ENCODE measurements around the gene AIF1.

DNA sequence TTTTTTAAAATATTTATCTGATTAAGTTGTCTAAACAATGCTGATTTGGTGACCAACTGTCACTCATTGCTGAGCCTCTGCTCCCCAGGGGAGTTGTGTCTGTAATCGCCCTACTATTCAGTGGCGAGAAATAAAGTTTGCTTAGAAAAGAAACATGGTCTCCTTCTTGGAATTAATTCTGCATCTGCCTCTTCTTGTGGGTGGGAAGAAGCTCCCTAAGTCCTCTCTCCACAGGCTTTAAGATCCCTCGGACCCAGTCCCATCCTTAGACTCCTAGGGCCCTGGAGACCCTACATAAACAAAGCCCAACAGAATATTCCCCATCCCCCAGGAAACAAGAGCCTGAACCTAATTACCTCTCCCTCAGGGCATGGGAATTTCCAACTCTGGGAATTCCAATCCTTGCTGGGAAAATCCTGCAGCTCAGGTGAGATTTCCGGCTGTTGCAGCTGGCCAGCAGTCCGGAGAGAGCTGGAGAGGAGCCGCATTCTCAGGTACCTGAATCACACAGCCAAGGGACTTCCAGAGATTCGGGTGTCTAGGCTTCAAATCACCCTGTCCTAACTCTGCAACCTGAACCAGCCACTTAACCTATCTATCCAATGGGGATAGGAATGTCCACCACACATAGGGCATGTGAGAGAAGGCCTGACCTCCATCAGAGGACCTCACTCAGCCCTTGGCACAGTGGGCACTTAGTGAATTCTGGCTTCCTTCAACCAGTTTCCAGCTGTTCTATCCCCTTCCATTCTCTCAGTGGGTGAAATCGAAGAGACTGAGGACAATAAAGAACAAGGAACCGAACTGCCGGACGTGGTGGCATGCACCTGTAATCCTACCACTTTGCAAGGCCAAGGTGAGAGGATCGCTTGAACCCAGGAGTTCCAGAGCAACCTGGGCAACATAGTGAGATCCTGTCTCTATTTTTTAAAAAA lies 36.6 kb upstream of the AIF1 start:
- TF ChIP-seq, protein P1, sequence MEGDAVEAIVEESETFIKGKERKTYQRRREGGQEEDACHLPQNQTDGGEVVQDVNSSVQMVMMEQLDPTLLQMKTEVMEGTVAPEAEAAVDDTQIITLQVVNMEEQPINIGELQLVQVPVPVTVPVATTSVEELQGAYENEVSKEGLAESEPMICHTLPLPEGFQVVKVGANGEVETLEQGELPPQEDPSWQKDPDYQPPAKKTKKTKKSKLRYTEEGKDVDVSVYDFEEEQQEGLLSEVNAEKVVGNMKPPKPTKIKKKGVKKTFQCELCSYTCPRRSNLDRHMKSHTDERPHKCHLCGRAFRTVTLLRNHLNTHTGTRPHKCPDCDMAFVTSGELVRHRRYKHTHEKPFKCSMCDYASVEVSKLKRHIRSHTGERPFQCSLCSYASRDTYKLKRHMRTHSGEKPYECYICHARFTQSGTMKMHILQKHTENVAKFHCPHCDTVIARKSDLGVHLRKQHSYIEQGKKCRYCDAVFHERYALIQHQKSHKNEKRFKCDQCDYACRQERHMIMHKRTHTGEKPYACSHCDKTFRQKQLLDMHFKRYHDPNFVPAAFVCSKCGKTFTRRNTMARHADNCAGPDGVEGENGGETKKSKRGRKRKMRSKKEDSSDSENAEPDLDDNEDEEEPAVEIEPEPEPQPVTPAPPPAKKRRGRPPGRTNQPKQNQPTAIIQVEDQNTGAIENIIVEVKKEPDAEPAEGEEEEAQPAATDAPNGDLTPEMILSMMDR (optimal IDR thresholded peaks at IDR 0.05 in 1 of 3, IDR thresholded peaks at IDR 0.05 in 1 of 3, conservative IDR thresholded peaks at IDR 0.05 in 1 of 3; ENCODE audit: extremely low read depth in 1 of 3, insufficient read depth in 2 of 3, low read length in 3 of 3) = no peak
- no peak for TF ChIP-seq EZH2 (IDR thresholded peaks at IDR 0.05; ENCODE audit: low read length)
